Measurements from ENCODE around the gene ABCF3.

DNA sequence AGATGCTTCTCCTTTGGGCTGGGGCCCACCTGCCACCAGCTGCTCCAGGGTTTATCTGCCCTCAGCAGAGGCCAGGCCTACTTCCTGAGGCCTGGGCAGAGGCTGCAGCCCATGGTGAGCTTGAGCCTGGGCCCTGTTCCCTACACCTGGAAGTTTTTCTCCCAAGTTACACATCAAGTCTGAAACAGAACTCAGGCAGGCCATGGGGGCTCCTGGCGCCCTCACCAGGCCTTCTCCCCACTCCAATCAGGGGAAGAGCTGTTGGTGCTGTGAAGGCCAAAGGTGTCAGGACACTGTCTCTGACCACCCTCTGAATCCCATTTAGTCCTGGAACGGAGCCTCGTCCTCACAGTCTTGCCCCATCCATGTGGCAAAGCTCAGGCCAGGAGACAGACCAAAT lies 50.6 kb downstream of the ABCF3 start:
- no peak for TF ChIP-seq EZH2 (conservative IDR thresholded peaks at IDR 0.05; ENCODE audit: low read depth, low read length)
- TF ChIP-seq POLR2A (IDR thresholded peaks at IDR 0.05; ENCODE audit: insufficient read depth in 1 of 2, low read depth in 2 of 2, low read length in 2 of 2): no peak
- no peak for TF ChIP-seq ZMYM3 (CRISPR knock-in tag; IDR thresholded peaks at IDR 0.05)
- TF ChIP-seq, protein P1, sequence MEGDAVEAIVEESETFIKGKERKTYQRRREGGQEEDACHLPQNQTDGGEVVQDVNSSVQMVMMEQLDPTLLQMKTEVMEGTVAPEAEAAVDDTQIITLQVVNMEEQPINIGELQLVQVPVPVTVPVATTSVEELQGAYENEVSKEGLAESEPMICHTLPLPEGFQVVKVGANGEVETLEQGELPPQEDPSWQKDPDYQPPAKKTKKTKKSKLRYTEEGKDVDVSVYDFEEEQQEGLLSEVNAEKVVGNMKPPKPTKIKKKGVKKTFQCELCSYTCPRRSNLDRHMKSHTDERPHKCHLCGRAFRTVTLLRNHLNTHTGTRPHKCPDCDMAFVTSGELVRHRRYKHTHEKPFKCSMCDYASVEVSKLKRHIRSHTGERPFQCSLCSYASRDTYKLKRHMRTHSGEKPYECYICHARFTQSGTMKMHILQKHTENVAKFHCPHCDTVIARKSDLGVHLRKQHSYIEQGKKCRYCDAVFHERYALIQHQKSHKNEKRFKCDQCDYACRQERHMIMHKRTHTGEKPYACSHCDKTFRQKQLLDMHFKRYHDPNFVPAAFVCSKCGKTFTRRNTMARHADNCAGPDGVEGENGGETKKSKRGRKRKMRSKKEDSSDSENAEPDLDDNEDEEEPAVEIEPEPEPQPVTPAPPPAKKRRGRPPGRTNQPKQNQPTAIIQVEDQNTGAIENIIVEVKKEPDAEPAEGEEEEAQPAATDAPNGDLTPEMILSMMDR (CRISPR knock-in tag; IDR thresholded peaks at IDR 0.05): no peak
- TF ChIP-seq, protein P2, sequence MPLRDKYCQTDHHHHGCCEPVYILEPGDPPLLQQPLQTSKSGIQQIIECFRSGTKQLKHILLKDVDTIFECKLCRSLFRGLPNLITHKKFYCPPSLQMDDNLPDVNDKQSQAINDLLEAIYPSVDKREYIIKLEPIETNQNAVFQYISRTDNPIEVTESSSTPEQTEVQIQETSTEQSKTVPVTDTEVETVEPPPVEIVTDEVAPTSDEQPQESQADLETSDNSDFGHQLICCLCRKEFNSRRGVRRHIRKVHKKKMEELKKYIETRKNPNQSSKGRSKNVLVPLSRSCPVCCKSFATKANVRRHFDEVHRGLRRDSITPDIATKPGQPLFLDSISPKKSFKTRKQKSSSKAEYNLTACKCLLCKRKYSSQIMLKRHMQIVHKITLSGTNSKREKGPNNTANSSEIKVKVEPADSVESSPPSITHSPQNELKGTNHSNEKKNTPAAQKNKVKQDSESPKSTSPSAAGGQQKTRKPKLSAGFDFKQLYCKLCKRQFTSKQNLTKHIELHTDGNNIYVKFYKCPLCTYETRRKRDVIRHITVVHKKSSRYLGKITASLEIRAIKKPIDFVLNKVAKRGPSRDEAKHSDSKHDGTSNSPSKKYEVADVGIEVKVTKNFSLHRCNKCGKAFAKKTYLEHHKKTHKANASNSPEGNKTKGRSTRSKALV (CRISPR knock-in tag; IDR thresholded peaks at IDR 0.05): no peak

Measured in HepG2 (cell line).